ENCODE results near the gene PUS3. TPM values are rescaled to one million over a fixed set of nuclear protein-coding genes. Genes with fewer than 3 reads are reported as not detected.

PUS3 gene
- total RNA-seq, 1 donor, result 10.4 TPM

- H3K4me3 ChIP-seq (ENCODE audit: low read depth, low read length), result peak overlapping the region; percentile 88
- TF ChIP-seq, protein P1, sequence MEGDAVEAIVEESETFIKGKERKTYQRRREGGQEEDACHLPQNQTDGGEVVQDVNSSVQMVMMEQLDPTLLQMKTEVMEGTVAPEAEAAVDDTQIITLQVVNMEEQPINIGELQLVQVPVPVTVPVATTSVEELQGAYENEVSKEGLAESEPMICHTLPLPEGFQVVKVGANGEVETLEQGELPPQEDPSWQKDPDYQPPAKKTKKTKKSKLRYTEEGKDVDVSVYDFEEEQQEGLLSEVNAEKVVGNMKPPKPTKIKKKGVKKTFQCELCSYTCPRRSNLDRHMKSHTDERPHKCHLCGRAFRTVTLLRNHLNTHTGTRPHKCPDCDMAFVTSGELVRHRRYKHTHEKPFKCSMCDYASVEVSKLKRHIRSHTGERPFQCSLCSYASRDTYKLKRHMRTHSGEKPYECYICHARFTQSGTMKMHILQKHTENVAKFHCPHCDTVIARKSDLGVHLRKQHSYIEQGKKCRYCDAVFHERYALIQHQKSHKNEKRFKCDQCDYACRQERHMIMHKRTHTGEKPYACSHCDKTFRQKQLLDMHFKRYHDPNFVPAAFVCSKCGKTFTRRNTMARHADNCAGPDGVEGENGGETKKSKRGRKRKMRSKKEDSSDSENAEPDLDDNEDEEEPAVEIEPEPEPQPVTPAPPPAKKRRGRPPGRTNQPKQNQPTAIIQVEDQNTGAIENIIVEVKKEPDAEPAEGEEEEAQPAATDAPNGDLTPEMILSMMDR (IDR thresholded peaks at IDR 0.05; ENCODE audit: insufficient read depth, low read depth, low read length), result no peak
- DNase-seq (ENCODE audit: low read depth), result no peak
Measured at GRCh38 chr11:125902277-125902926, 604 bp downstream of the PUS3 start.

DNA sequence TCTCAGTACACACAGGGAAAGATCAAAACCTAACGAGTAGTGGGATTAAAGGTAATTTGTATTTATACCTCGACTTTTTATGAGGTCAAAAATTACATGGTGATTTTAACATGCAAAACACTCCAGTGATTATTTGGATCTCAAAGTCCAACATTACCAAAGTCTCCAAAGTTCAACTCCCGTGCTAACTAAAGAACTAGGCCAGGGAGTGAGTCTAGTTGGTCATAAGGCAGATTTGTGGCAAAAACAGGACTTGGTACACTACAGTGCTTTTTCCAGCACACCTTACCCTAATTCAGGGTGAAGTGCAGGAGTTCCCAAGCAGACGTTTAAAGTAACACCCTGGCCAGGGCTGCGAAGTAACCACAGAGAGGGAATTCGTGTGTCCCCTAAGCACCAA lies 1.1 kb downstream of the PUS3 start:
- DNase-seq (ENCODE audit: low read depth), result no peak
- H3K4me3 ChIP-seq (ENCODE audit: low read depth, low read length), result peak overlapping the region; percentile 88
- TF ChIP-seq, protein P1 (IDR thresholded peaks at IDR 0.05; ENCODE audit: insufficient read depth, low read depth, low read length), result no peak

GRCh38 chr11:125892994-125893393 lies 10.0 kb downstream of the PUS3 start:
- no peak overlapping the region for H3K4me3 ChIP-seq (ENCODE audit: low read depth, low read length)
- DNase-seq (ENCODE audit: low read depth), result no peak
- TF ChIP-seq, protein P1 (IDR thresholded peaks at IDR 0.05; ENCODE audit: insufficient read depth, low read depth, low read length), result no peak

DNA sequence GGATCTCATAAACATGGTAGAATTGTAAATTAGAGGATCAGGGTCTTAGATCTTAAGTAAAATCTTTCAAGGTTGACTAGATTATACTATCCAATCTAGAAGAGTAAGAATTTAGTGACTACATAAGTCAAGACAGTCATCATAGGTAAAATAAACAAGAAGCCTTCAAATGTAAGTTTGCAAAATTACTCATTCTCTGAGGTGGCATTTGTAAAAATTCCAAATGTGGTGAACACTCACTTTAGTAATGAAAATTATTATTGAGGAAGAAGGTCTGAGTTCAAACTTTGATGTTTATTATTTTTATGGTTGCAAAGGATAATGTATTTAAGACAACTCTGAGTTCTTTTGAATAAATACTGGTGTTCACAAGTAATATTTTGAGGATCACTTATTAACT lies 10.9 kb downstream of the PUS3 start:
- TF ChIP-seq, protein P1 (IDR thresholded peaks at IDR 0.05; ENCODE audit: insufficient read depth, low read depth, low read length), result no peak
- H3K4me3 ChIP-seq (ENCODE audit: low read depth, low read length), result no peak overlapping the region
- no peak for DNase-seq (ENCODE audit: low read depth)

DNA sequence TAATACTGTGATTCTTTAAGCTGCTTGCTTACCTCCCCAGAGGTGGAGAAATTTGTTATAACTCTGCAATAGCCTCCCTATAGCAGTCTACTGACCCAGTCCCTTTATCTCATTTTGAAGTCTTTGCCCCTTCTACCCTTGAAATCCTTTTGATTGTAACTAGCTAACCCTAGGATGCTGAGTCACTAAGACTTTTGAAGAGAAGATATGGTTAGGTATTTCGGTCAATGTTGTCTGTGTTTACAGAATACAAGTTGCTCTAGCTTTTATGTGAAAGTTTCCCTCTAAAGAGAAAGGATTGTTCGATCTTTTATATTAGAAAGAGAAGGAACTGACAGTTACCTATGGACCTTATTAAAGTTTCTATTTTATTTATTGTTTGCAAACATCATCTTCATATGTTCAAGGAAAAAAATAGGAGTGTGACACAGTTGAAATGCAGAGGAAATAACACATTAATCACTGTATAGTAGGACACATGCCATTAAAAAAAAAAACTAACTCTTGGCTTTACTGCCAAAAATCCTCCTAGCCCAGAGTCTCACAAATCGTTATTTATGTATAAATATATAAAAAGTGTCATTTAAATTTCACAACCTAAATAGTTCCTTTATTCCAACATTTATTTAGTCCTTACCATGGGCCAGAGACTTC lies 12.4 kb downstream of the PUS3 start:
- H3K4me3 ChIP-seq (ENCODE audit: low read depth, low read length), result no peak overlapping the region
- TF ChIP-seq, protein P1 (IDR thresholded peaks at IDR 0.05; ENCODE audit: insufficient read depth, low read depth, low read length), result no peak
- peak; percentile 30 for DNase-seq (ENCODE audit: low read depth)

- TF ChIP-seq, protein P1 (IDR thresholded peaks at IDR 0.05; ENCODE audit: insufficient read depth, low read depth, low read length), result peak; percentile 35
- peak within 1 kb of the TSS; percentile 90 for H3K4me3 ChIP-seq (ENCODE audit: low read depth, low read length)
- peak; percentile 98 for DNase-seq (ENCODE audit: low read depth)
Measured at GRCh38 chr11:125887373-125888324, 15.4 kb downstream of the PUS3 start, which contains the start of gene HYLS1. TSS of gene HYLS1 (plus strand) at chr11:125887668. CDS start at chr11:125899369, 11,701 bp downstream.

Data from fibroblast of villous mesenchyme (primary cell).